NCI-H187 treated with DMSO at 0.1 percent for 48 hours (cell line): ENCODE data around the gene ANKRD45.
"Not testable (repeated sequence)": the region's sequence is repeated elsewhere in the genome, so short reads cannot be mapped to it uniquely, and the experiment has no call there.

Source experiments
- DNase-seq: peaks from one replicate; lab custom pipeline; 2025; lab: John Stamatoyannopoulos, UW

Gene ANKRD45

GRCh38 chr1:173572201-173572873 lies 97.3 kb downstream of the ANKRD45 start:
- no peak for DNase-seq

- no peak for DNase-seq
Observed at GRCh38 chr1:173570370-173571007, 99.2 kb downstream of the ANKRD45 start.

DNA sequence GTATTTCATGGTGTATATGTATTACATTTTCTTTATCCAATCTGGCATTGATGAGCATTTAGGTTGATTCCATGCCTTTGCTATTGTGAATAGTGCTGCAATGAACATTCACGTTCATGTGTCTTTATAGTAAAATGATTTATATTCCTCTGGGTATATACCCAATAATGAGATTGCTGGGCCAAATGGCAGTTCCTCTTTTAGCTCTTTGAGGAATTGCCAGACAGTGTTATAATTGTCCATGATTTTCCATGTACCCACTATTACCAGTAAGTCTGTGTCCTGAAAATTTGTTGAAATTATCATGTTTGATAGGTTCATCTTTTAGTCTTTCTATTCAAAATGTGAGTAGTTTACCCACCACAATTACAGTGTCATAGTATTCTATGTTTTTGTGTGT lies 101.2 kb downstream of the ANKRD45 start:
- no peak for DNase-seq

GRCh38 chr1:173563846-173564245 lies 105.8 kb downstream of the ANKRD45 start:
- not testable (repeated sequence) for DNase-seq

DNA sequence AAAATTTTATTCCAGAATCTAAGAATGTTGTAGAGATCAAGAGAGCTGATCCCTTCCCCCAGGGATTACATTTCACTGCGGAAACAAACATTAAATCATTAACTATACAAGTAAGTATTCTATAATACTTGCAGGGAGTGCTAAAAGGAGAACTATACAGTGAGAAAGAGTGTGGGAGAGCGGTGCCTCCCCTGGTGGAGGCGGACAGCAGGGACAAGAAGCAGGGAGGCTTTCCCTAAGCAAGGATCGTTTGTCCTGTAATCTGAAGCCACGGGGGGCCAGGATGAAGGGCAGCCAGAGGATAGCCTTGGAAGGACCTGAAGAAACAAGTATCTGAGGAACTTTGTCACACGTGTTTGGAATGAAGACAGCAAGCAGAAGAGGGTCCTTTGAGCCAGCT lies 106.8 kb downstream of the ANKRD45 start:
- DNase-seq: no peak

DNA sequence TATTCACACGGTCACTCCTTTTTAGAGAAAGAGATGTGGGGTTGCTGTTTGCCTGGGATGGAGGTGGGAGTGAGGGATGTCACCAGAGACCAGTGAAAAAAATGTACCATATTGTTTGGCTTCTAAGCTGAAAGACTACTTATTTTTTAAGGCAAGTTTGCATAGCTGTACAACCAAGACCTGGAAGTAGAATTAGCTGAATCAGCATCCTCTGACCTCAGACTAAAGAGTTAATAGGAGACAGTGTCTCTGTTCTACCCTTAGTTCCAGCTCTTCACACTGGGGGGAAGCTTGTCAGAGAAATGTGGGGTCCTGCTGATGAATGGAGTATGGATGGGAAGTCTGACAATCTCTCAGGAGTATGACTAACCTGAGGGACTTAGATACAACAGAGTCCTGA lies 108.4 kb downstream of the ANKRD45 start:
- no peak for DNase-seq

- DNase-seq: no peak
Observed at GRCh38 chr1:173560285-173560880, 109.3 kb downstream of the ANKRD45 start.
